Measurements from ENCODE around the gene BAIAP2. TPM values are rescaled to one million over a fixed set of nuclear protein-coding genes. Genes with fewer than 3 reads are reported as not detected.
"Not testable (repeated sequence)": the region's sequence is repeated elsewhere in the genome, so short reads cannot be mapped to it uniquely, and the experiment has no call there.

BAIAP2 gene
- polyA plus RNA-seq, 1 donor from 2014 or later: 17.5 TPM

GRCh38 chr17:81144423-81144781 lies 109.5 kb downstream of the BAIAP2 start:
- Histone ChIP-seq H3K9ac (ENCODE audit: low read length) (no peak overlapping the region), H3K36me3 (ENCODE audit: insufficient read depth, low read length) (no peaks in the 10 kb centered on the region), H2AFZ (ENCODE audit: low read depth, low read length) (no peak overlapping the region), H4K20me1 (ENCODE audit: insufficient read depth) (no peaks in the 10 kb centered on the region), H3F3A (ENCODE audit: insufficient read depth, low read length, poor library complexity, severe bottlenecking) (no peaks in the 10 kb centered on the region), H3K27me3 (ENCODE audit: insufficient read depth, low read depth, low read length) (no peaks in the 10 kb centered on the region), H3K4me3 (ENCODE audit: low read length) (no peak overlapping the region), H3K79me2 (replicated peaks; ENCODE audit: insufficient read depth, low read length) (no peaks in the 10 kb centered on the region), H3K9me2 (ENCODE audit: insufficient read depth, low read length) (no peaks in the 10 kb centered on the region), H3K9me3 (ENCODE audit: low read length) (no peaks in the 10 kb centered on the region), H3K27ac (ENCODE audit: low read length) (no peak overlapping the region), H3K4me2 (ENCODE audit: low read length) (no peak overlapping the region)
- TF ChIP-seq CTCF (IDR thresholded peaks at IDR 0.05; ENCODE audit: poor library complexity, severe bottlenecking) (no peak), SMC3 (conservative IDR thresholded peaks at IDR 0.05; ENCODE audit: poor library complexity) (no peak), EZH2 (IDR thresholded peaks at IDR 0.05; ENCODE audit: borderline replicate concordance, insufficient read depth, low read length, poor library complexity, severe bottlenecking) (no peak), TAF1 (IDR thresholded peaks at IDR 0.05; ENCODE audit: low read depth) (no peak), POLR2AphosphoS5 (IDR thresholded peaks at IDR 0.05) (no peak), EP300 (conservative IDR thresholded peaks at IDR 0.05; ENCODE audit: poor library complexity, severe bottlenecking) (no peak), REST (IDR thresholded peaks at IDR 0.05; ENCODE audit: borderline replicate concordance) (no peak), MXI1 (conservative IDR thresholded peaks at IDR 0.05; ENCODE audit: poor library complexity, severe bottlenecking) (no peak), RAD21 (conservative IDR thresholded peaks at IDR 0.05) (no peak)

- not testable (repeated sequence) for H3K4me2 ChIP-seq (ENCODE audit: low read length); H3F3A ChIP-seq (ENCODE audit: insufficient read depth, low read length, poor library complexity, severe bottlenecking); H4K20me1 ChIP-seq (ENCODE audit: insufficient read depth); H3K27me3 ChIP-seq (ENCODE audit: insufficient read depth, low read depth, low read length); H2AFZ ChIP-seq (ENCODE audit: low read depth, low read length); H3K9me2 ChIP-seq (ENCODE audit: insufficient read depth, low read length); H3K36me3 ChIP-seq (ENCODE audit: insufficient read depth, low read length); H3K79me2 ChIP-seq (replicated peaks; ENCODE audit: insufficient read depth, low read length); H3K9ac ChIP-seq (ENCODE audit: low read length); H3K27ac ChIP-seq (ENCODE audit: low read length); H3K9me3 ChIP-seq (ENCODE audit: low read length); H3K4me3 ChIP-seq (ENCODE audit: low read length)
Measured at GRCh38 chr17:81146208-81146607, 111.3 kb downstream of the BAIAP2 start.

GRCh38 chr17:81147701-81148100 lies 112.8 kb downstream of the BAIAP2 start:
- H3K4me2 ChIP-seq (ENCODE audit: low read length): no peak overlapping the region
- no peak overlapping the region for H2AFZ ChIP-seq (ENCODE audit: low read depth, low read length)
- H3K27ac ChIP-seq (ENCODE audit: low read length): no peak overlapping the region
- TF ChIP-seq EP300 (conservative IDR thresholded peaks at IDR 0.05; ENCODE audit: poor library complexity, severe bottlenecking) (no peak), REST (IDR thresholded peaks at IDR 0.05; ENCODE audit: borderline replicate concordance) (no peak), TAF1 (IDR thresholded peaks at IDR 0.05; ENCODE audit: low read depth) (no peak), RAD21 (conservative IDR thresholded peaks at IDR 0.05) (no peak), EZH2 (IDR thresholded peaks at IDR 0.05; ENCODE audit: borderline replicate concordance, insufficient read depth, low read length, poor library complexity, severe bottlenecking) (no peak), CTCF (IDR thresholded peaks at IDR 0.05; ENCODE audit: poor library complexity, severe bottlenecking) (no peak), SMC3 (conservative IDR thresholded peaks at IDR 0.05; ENCODE audit: poor library complexity) (no peak), POLR2AphosphoS5 (IDR thresholded peaks at IDR 0.05) (no peak)
- H3K36me3 ChIP-seq (ENCODE audit: insufficient read depth, low read length): no peaks in the 10 kb centered on the region
- no peaks in the 10 kb centered on the region for H4K20me1 ChIP-seq (ENCODE audit: insufficient read depth)
- no peak overlapping the region for H3K4me3 ChIP-seq (ENCODE audit: low read length)
- no peaks in the 10 kb centered on the region for H3K79me2 ChIP-seq (replicated peaks; ENCODE audit: insufficient read depth, low read length)
- no peaks in the 10 kb centered on the region for H3K27me3 ChIP-seq (ENCODE audit: insufficient read depth, low read depth, low read length)
- no peaks in the 10 kb centered on the region for H3K9me3 ChIP-seq (ENCODE audit: low read length)
- no peak overlapping the region for H3K9ac ChIP-seq (ENCODE audit: low read length)
- no peaks in the 10 kb centered on the region for H3K9me2 ChIP-seq (ENCODE audit: insufficient read depth, low read length)
- no peaks in the 10 kb centered on the region for H3F3A ChIP-seq (ENCODE audit: insufficient read depth, low read length, poor library complexity, severe bottlenecking)
